ENCODE measurements around the gene GPR18.

GPR18 gene

GRCh38 chr13:99290894-99291293 is 32.7 kb upstream of the GPR18 start:
- DNase-seq = no peak

DNA sequence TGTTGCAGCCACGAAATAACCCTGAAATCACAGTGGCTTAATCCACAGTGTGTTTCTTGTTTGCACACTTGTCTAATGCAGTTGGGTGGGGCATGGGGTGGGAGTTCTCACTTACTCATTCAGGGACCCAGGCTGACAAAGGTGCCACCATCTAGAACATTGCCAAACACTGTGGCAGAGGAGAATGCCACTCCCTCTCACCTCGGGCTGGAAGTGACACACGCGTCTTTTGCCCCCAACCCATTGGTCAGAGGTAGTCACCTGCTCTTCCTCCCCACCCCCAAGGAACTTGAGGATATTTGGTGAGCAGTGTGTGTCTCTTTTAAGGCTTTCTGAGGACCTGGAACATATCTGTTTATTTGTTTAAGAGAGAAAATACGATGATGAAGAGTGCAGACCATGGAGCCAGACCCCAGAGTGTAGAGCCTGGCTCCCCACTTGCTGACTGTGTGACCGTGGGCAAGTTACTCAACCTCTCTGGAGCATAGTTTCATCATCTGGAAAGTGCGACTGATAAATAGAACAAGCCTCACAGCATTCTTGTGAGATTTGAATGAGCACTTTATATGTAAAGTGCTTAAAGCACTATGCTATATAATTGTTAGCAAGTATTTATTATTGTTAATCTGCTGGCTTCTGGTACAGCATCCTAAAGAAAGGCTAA is 31.6 kb upstream of the GPR18 start:
- DNase-seq = no peak

GRCh38 chr13:99289271-99289670 is 31.1 kb upstream of the GPR18 start:
- DNase-seq = no peak

DNA sequence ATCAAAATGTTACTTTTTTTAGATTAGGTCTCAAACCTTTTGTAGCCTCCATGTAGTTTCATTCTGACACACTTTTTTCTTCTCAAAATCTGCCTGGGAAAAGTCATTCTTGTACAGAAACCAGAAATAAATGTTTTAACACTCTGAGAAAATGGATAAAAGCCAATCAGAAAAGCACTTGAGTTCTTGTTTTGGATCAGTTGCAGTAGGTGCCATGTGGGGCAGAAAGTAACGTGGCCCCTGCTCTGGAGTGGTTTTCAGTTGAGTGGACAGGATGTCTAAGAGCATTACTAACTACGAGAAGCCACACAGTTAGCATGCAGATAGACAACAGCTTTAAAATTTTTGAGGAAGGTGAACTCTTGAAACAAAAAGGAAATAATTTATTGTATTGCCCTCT is 29.9 kb upstream of the GPR18 start:
- DNase-seq = no peak

GRCh38 chr13:99287551-99287950 is 29.4 kb upstream of the GPR18 start:
- DNase-seq = no peak

GRCh38 chr13:99285432-99286182 is 27.4 kb upstream of the GPR18 start:
- DNase-seq = no peak

GRCh38 chr13:99282264-99283231 is 24.4 kb upstream of the GPR18 start:
- DNase-seq = no peak

DNA sequence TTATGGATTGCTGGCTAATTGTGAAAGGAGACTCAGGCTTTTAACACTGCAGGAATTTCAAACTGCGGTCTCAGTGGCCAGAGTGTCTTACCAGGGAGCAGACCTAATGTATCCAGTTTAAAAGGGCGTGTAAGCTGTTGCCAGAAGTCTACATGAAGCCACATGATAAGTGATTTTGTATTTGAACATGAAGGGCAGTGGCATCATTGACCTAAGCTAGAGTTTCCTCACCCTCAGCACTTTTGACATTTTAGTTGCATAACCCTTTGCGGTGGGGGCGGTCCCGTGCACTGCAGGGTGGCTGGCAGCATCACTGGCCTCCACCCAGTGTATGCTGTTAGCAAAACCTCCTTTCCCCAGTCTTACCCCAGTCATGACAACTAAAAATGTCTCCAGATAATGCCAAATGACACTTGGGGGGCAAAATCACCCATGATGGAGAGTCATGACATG is 23.7 kb upstream of the GPR18 start:
- DNase-seq = no peak

DNA sequence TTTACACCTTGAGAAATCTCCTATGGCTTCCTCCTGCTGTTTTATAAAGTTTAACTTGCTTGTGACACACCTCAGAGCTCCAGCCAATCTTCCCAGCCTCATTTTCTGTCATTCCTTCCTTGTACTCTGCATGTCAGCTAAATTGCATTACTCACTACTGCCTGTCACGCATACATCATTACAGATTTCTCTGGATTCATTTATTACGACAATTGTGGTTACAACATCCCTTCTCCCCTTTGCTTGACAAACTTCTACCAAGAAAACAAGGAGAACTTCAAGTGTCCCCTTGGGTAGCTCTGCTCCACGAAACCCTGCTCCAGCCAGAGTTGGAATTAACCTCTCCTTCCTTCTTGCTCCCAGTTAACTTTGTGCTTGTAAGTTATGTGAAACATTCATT is 22.0 kb upstream of the GPR18 start:
- no peak for DNase-seq

DNA sequence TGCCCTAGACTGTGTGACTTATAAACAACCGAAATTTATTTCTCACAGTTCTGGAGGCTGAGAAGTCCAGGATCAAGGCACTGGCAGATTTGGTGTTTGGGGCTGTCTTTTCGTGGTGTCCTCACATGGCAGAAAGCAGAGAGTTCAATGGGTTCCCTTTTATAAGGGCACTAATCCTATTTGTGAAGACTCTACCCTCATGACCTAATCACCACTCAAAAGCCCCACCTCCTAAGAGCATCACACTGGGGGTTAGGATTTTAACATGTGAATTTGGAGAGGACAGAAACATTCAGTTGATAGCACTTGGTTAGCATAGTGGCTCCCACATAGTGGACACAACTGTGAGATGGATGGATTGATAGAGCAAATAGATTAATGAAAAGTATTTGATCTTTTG is 21.5 kb upstream of the GPR18 start:
- DNase-seq = no peak

- no peak for DNase-seq
These were observed 20.7 kb upstream of the GPR18 start for GRCh38 chr13:99278843-99279242.

GRCh38 chr13:99278200-99278599 is 20.0 kb upstream of the GPR18 start:
- DNase-seq = no peak

- no peak for DNase-seq
These were observed 19.4 kb upstream of the GPR18 start for GRCh38 chr13:99277629-99278028.

DNA sequence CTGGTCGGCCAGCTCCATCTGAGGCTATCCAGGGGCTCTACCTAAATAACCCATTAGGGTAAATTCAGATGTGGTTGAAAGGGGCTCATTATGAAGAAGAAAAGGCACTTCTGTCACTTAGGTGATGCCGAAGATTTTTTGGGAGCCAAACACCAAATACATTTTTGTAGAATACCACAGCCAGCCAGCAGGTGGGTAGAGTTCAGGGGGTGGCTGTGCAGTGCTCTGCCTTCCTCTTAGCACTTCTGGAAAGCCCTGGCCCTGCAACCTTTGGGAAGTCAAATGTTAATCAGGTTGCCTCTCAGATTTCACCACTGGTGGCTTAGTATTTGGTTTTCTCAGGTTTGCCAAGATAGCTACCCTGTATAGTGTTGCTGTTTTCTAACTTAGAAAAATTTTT is 18.5 kb upstream of the GPR18 start:
- no peak for DNase-seq

GRCh38 chr13:99275093-99275469 is 16.9 kb upstream of the GPR18 start:
- no peak for DNase-seq

DNA sequence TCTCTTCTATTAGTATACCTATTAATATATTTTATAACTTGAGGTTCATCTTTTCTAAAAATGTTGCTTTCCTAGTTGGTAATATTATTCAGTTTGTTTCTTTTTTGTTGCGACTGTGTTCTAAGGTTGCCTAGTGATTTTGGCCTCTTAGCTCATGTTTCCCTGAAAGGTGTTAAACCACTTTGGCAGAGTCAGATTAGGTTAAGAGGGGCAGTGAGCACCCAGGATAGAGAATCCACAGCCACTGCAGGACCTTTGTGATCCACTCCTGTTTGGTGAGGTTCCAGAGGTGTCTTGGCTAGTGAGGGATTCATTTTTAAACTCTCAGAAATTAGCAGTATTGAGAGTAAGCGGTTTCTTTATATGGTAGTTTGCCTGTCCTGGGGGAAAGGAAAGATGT is 14.9 kb upstream of the GPR18 start:
- DNase-seq = no peak

DNA sequence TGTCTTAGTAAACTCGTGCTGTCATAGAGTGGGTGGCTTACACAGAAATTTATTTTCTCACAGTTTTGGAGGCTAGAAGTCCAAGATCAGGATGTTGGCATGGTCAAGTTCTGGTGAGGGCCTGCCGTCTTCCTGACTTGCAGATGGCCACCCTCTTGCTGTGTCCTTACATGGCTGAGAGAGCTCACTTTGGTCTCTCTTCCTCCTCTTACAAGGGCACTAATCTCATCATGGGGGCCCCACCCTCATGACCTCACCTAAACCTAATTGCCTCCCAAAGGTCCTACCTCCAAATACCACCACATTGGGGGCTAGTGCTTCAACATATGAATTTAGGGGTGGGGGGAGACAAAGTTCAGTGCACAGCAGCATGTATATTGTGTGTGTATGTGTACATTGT is 14.3 kb upstream of the GPR18 start:
- DNase-seq = no peak

GRCh38 chr13:99271249-99271648 is 13.1 kb upstream of the GPR18 start:
- no peak for DNase-seq

- no peak for DNase-seq
These were observed 12.3 kb upstream of the GPR18 start for GRCh38 chr13:99270518-99270917.

- no peak for DNase-seq
These were observed 11.6 kb upstream of the GPR18 start for GRCh38 chr13:99269627-99270241.

DNA sequence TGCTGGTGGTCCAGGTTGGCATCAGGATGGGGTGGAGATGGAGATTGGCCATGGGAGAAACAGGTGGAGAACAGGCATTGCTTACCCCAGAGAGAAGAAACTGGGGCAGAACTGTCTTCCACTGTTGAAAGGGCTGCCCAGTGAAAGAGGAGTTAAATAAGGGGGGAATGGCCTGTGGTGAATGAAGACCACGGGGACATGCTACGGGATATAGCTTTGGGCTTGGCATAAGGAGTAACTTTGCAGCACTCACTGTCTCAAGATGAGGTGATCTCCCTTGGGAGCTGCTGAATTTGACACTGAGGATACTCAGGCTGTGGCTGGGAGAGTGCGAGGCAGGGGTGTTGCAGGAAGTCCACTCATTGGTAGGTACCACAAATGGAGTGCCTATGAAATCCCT is 10.6 kb upstream of the GPR18 start:
- no peak for DNase-seq

DNA sequence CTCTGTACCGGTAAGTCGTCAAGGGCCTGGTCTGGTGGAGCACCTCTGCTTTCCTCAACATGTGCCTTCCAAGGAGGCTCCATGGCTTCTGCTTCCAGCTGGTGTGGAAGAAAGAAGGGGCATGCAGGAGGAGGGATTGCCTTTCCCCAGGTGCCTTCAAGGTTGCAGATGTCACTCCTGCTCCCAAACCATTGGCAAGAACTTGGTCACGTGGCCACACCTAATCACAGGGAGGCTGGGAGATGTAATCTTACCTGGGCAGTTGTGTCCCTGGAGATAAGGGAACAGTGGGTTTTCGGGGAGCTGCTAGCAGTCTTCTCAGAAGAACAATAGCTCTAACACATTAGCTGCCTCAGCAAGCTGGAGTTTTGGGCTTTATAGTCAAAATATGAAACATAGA is 9.7 kb upstream of the GPR18 start:
- DNase-seq = no peak

DNA sequence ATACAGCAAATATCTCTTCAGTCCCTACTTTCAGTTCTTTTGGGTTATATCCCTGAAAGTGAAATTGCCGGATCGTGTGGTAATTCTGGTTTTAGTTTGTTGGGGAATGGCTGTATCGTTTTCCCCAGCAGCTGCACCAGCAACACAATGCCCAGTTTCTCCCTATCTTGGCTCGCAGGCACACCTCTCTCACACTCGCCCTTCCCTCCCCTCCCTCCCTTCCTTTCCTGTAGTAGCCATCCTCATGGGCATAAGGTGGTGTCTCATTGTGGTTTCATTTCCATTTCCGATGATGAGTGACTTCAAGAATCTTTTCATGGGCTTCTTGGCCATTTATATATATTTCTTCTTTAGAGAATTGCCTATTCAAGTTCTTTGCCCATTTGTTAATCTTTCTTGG is 8.6 kb upstream of the GPR18 start:
- no peak for DNase-seq

Data from NCI-H2081 treated with DMSO at 0.1 percent for 48 hours (cell line).